ENCODE measurements around the gene BRD3.

BRD3 gene

DNA sequence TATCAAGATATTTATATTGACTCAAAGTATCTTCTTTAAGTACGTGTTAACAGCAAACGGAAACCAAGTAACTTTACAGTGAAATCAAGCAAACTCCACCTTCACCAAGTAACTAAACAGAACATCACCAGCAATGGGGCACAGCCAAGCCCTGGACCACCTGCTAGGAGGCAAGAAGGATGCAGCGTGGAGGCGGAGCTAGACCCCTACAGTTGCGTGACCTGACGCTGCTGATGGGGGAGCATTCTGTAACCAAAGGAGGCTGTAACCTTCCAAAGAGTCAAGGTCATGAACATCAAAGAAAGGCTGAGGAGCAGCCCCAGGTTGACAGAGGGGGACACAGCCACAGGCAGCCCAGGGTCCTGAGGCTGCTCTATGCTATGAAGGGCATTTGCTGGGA lies 81.8 kb downstream of the BRD3 start:
- no peaks in the 10 kb centered on the region for H3K27me3 ChIP-seq (ENCODE audit: low read length)
- peak overlapping the region; percentile 4 for H3K4me2 ChIP-seq (ENCODE audit: low read depth, low read length, poor library complexity, severe bottlenecking)
- H4K20me1 ChIP-seq (ENCODE audit: low read depth, low read length) = peaks cover 4% of the 10 kb centered on the region; the same call in 1 of the 2 replicates
- H3K9ac ChIP-seq (ENCODE audit: low read length) = peak overlapping the region; percentile 10; the same call in 1 of the 2 replicates
- no peak for TF ChIP-seq EZH2phosphoT487 (conservative IDR thresholded peaks at IDR 0.05; ENCODE audit: low read length)
- TF ChIP-seq, protein P1, sequence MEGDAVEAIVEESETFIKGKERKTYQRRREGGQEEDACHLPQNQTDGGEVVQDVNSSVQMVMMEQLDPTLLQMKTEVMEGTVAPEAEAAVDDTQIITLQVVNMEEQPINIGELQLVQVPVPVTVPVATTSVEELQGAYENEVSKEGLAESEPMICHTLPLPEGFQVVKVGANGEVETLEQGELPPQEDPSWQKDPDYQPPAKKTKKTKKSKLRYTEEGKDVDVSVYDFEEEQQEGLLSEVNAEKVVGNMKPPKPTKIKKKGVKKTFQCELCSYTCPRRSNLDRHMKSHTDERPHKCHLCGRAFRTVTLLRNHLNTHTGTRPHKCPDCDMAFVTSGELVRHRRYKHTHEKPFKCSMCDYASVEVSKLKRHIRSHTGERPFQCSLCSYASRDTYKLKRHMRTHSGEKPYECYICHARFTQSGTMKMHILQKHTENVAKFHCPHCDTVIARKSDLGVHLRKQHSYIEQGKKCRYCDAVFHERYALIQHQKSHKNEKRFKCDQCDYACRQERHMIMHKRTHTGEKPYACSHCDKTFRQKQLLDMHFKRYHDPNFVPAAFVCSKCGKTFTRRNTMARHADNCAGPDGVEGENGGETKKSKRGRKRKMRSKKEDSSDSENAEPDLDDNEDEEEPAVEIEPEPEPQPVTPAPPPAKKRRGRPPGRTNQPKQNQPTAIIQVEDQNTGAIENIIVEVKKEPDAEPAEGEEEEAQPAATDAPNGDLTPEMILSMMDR (IDR thresholded peaks at IDR 0.05; ENCODE audit: insufficient read depth, low read length, poor library complexity, severe bottlenecking) = no peak
- H3F3A ChIP-seq (ENCODE audit: insufficient read depth) = peaks cover 21% of the 10 kb centered on the region
- no peak overlapping the region for H2AFZ ChIP-seq (ENCODE audit: low read depth, low read length, severe bottlenecking)
- H3K36me3 ChIP-seq (ENCODE audit: low read length) = no peaks in the 10 kb centered on the region
- H3K9me3 ChIP-seq (ENCODE audit: insufficient read depth, low read length) = no peaks in the 10 kb centered on the region
- no peaks in the 10 kb centered on the region for H3K9me2 ChIP-seq (replicated peaks; ENCODE audit: insufficient read depth, low read length)
- no peak overlapping the region for H3K4me3 ChIP-seq (ENCODE audit: insufficient read depth, low read length, poor library complexity, severe bottlenecking)
- peak overlapping the region; percentile 51 for H3K27ac ChIP-seq (ENCODE audit: low read depth, low read length)
- H3K79me2 ChIP-seq (ENCODE audit: insufficient read depth, low read length) = peaks cover 94% of the 10 kb centered on the region

DNA sequence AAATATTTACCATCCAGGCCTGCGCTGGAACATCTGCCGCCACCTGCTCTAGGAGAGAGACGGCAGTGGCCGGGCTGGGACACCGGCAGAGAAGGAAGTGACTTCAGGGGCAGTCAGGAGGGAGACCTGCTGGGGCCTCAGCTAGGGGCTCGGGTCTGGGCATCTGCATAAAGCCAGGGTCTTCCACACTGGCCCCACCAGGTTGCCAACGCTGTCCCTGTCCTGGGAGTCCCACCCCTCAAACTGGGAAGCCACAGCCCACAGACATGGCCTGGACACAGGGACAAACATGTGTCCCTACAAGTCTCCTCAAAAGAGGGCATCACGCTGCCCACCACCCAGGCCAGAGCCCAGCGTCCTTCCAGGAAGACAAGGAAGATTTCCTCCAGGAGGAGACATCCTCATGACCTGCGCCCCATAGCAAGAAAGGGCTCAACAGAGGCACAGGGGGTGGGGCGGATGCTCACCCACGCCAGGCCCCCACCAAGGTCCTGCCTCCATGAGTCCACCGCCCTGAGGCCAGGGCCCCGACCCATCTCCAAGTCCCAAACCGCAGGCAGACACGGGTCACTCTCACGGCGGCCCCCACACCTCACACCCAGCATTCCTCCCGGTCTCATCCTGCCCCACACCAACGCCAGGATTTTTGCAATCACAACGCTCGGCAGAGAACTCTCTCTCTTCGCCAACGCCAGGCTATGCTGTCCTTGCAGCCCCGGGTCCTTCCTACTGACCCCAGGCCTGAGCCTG lies 84.7 kb downstream of the BRD3 start:
- Histone ChIP-seq H3K36me3 (ENCODE audit: low read length) (no peaks in the 10 kb centered on the region), H3K9me2 (replicated peaks; ENCODE audit: insufficient read depth, low read length) (no peaks in the 10 kb centered on the region), H3K27ac (ENCODE audit: low read depth, low read length) (peak overlapping the region; percentile 97), H3K4me3 (ENCODE audit: insufficient read depth, low read length, poor library complexity, severe bottlenecking) (no peak overlapping the region), H3K79me2 (ENCODE audit: insufficient read depth, low read length) (peaks cover 82% of the 10 kb centered on the region), H3K9me3 (ENCODE audit: insufficient read depth, low read length) (no peaks in the 10 kb centered on the region), H3F3A (ENCODE audit: insufficient read depth) (peaks cover 35% of the 10 kb centered on the region), H2AFZ (ENCODE audit: low read depth, low read length, severe bottlenecking) (no peak overlapping the region), H3K9ac (ENCODE audit: low read length) (peak overlapping the region; percentile 53), H3K4me2 (ENCODE audit: low read depth, low read length, poor library complexity, severe bottlenecking) (peak overlapping the region; percentile 69), H4K20me1 (ENCODE audit: low read depth, low read length) (peaks cover 4% of the 10 kb centered on the region; the same call in 1 of the 2 replicates), H3K27me3 (ENCODE audit: low read length) (no peaks in the 10 kb centered on the region)
- no peak for TF ChIP-seq EZH2phosphoT487 (conservative IDR thresholded peaks at IDR 0.05; ENCODE audit: low read length)
- TF ChIP-seq, protein P1 (IDR thresholded peaks at IDR 0.05; ENCODE audit: insufficient read depth, low read length, poor library complexity, severe bottlenecking) = no peak

DNA sequence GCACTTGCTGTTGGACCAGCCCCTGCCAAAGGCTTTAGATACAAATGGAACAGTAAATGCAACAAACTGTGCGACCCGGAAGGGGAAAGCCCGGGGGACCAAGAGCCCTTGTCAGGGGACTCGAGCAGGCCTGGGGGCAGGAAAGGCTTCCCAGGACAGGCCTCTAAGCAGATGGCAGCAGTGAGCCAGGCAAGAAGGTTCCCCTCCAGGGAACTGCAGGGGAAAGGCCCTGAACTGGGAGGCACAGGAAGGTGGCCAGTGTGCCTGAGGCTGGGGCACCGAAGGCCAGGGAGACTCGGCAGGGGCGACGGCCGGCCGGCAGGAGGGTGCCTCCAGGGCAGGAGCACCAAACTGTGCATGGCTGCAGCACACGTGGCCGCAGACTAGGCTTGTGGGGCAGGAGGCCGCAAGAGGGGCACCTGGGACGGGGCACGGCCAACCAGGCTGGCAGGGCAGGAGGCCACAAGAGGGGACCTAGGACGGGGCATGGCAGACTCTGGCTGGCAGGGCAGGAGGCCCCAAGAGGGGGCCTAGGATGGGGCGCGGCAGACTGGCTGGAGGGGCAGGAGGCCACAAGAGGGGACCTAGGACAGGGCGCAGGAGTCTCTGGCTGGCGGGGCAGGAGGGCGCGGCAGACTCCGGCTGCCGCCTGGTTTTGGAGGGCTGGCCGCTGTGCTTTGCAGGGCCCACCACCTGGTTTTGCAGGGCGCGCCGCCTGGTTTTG lies 85.7 kb downstream of the BRD3 start:
- Histone ChIP-seq H3K36me3 (ENCODE audit: low read length) (no peaks in the 10 kb centered on the region), H3K4me2 (ENCODE audit: low read depth, low read length, poor library complexity, severe bottlenecking) (peak overlapping the region; percentile 69), H3K27ac (ENCODE audit: low read depth, low read length) (peak overlapping the region; percentile 97), H2AFZ (ENCODE audit: low read depth, low read length, severe bottlenecking) (no peak overlapping the region), H3K27me3 (ENCODE audit: low read length) (no peaks in the 10 kb centered on the region), H3K79me2 (ENCODE audit: insufficient read depth, low read length) (peaks cover 82% of the 10 kb centered on the region), H3K9me2 (replicated peaks; ENCODE audit: insufficient read depth, low read length) (no peaks in the 10 kb centered on the region), H4K20me1 (ENCODE audit: low read depth, low read length) (peaks cover 4% of the 10 kb centered on the region; the same call in 1 of the 2 replicates), H3F3A (ENCODE audit: insufficient read depth) (peaks cover 35% of the 10 kb centered on the region), H3K9ac (ENCODE audit: low read length) (peak overlapping the region; percentile 53), H3K4me3 (ENCODE audit: insufficient read depth, low read length, poor library complexity, severe bottlenecking) (no peak overlapping the region), H3K9me3 (ENCODE audit: insufficient read depth, low read length) (no peaks in the 10 kb centered on the region)
- TF ChIP-seq EZH2phosphoT487 (conservative IDR thresholded peaks at IDR 0.05; ENCODE audit: low read length) = no peak
- TF ChIP-seq, protein P1 (IDR thresholded peaks at IDR 0.05; ENCODE audit: insufficient read depth, low read length, poor library complexity, severe bottlenecking) = no peak
